CD4-positive, alpha-beta T cell treated with Interleukin-2 at 100 ng/mL for 4 hours (primary cell): ENCODE results near the gene CCDC28A.
A peak's percentile ranks its signal among the peaks of the same experiment; 100 is the strongest.
"Not testable (repeated sequence)": the region's sequence is repeated elsewhere in the genome, so short reads cannot be mapped to it uniquely, and the experiment has no call there.

ENCODE experiments used
- DNase-seq: peaks from one replicate; pipeline ENCODE4 v3.0.0-alpha.2; 2020; ENCODE audit warnings: low spot score

CCDC28A gene

DNA sequence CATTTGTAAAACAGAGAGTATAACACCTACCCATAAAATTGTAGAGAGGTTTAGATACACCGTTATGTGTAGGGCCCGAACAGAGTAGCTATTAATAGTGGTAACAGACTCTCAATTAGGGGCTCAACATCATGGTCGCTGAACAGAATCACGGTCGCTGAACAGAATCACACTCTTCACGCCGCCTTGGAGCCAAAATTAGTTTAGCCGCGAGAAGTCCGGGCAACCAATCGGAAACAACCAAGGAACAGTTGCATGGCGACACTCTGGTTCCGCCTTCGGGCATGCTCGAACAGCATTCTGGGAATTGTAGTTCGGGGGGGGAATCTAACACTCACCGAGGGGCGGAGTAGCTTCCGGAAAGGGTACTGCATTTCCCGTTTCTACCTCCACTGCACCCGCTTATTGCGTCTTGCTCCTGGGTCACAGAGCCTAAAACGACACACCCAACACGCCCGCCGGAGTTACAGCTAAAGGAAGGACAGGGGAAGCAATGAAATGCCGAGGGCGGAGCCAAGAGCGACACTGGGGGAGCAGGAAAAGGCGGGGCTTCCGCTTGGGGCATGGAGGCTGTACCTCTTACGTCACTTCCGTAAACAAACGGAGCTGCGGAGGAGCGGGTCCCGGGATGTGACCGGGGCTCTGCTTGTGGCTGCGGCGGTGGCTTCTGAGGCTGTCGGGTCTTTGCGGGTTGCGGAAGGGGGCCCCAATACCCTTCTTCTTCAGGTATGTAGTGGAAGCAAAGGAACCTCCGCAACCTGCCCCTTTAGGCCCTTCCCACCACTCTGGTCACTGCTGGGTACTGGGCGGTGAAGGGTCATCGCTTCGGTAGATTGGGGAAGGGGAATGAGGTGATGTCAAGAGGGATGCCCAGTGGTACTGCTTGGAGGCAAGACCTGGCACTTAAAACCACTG lies at the start of gene CCDC28A:
CCDC28A (plus strand) TSS at position 593 of the 915 bp plus-strand sequence. CDS start 2,352 bp downstream, outside the sequence.
- peak; percentile 91 for DNase-seq

DNA sequence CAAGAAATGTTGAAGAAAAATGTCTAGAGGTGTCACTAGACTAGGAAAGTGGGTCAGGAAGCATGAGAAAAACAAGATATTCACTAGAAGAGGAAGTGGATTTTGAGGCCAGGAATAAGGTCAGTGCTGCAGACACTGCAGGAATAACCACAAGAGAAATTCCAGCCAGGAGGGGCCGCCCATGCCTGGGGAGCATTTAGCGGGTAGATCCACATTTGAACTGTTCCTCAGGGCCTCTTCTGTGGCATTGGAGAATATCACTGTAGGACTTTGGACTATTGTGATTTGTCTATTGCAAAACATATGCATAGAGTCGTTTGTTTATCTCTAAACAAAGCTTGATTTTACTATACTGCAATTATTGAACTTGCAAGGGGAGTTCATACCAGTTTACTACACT lies 49.6 kb upstream of the CCDC28A start:
- DNase-seq = no peak

DNA sequence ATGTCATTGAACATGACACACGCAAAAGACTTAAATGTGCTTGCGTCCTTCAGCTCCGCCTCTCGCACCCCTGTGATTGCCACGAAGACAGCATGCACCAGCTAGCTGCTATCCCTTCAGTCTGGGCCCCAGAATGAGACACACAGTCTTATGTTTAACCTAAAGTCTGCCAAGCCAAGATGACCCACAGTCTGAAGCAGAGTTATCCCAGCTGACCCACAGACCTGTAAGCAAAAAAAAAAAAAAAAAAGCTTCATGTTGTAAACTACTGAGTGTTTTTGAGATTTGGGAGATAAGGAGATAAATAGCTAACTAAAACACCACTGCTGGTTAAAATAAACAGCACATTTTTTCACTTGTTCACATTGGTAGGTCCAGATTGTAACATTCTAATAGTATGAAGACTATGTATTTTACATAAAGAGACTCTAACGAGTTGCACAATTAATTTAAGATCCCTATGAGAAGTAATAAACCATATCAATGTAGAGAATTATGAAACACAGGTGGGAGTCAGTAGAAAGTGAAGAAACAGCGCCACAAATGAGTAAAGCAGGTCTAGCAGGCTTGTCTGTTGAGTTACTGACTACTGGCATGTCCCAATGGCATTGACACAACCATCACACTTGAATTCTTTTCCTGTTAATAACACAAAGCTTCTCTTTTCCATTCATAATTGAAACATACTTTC lies 47.4 kb upstream of the CCDC28A start:
- no peak for DNase-seq

GRCh38 chr6:138726757-138727097 lies 46.8 kb upstream of the CCDC28A start:
- no peak for DNase-seq

DNA sequence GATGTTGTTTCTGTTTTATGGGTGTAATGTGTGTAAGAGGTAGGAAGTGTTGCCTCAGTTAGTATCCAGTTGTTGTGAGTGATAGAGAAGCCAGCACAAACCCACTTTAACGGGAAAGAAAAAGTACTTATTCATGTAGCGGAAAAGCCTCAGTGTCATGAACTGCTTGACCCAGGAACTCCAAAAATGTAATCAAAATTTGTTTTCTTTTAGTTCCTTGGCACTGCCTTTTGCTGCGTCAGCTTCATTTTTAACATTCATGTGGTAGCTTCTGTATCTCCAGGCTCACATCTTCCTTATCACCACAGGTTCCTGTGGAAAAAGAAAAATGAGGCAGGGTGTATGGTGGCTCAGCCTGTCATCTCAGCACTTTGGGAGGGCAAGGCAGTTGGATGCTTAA lies 46.4 kb upstream of the CCDC28A start:
- DNase-seq = no peak

DNA sequence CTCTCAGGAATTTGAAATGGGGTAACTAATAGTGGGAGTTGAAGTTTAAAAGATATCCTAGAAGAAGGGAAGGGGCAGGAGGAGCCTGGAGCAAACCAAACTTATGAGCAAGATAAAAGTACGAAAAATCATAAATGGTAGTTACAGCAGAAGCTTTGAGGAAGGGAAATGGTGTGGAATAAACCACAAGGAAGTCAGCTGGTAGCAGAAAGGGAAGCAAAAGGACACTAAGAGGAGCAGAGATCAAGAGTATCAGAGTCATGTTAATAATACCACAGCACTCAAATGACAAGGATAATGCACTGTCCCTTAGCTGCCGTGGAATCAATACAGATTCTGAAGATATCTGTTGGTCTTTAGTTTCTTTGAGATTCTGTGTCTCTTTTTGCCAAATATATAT lies 44.9 kb upstream of the CCDC28A start:
- DNase-seq = no peak

DNA sequence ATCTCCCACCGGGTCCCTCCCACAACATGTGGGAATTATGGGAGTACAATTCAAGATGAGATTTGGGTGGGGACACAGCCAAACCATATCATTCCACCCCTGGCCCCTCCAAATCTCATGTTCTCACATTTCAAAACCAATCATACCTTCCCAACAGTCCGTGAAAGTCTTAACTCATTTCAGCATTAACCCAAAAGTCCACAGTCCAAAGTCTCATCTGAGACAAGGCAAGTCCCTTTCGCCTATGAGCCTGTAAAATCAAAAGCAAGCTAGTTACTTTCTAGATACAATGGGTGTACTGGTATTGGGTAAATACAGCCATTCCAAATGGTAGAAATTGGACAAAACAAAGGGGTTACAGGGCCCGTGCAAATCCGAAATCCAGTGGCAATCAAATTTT lies 43.5 kb upstream of the CCDC28A start:
- not testable (repeated sequence) for DNase-seq

DNA sequence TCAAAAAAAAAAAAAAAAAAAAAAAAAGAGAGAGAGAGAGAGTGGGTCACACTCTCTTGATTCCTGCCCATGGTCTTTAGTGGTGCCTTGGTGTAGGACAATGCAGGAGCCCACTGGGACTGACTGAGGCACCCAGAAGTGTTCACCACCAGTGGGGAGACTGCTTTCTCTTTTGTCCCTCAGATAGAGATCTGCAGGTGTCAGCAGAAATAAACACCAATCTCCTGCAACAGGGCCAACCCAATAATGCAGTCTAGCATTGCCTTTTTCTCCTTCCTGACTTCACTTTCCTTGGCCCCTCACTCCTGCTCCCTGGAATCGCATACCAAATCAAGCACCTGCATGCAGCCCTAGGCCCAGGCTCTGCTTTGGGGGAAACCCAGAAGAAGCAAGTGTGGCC lies 39.0 kb upstream of the CCDC28A start:
- no peak for DNase-seq

- no peak for DNase-seq
These were observed 36.9 kb upstream of the CCDC28A start for GRCh38 chr6:138736640-138737039.

DNA sequence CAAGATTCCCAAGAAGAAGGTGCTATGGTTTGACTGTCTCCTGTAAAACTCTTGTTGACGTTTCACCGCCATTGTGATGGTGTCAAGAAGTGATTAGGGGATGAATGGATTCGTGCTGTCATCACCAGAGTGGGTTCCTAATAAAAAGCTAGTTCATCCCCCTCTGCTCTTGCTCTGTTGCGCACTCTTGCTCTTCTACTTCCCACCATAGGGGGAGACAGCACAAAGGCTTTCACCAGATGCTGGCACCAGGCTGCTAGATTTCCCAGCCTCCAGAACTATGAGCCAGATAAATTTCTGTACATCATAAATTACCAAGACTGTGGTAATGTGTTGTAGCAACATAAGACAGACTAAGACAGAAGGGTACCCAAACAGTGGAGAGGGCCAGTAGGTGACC lies 21.6 kb upstream of the CCDC28A start:
- no peak for DNase-seq

DNA sequence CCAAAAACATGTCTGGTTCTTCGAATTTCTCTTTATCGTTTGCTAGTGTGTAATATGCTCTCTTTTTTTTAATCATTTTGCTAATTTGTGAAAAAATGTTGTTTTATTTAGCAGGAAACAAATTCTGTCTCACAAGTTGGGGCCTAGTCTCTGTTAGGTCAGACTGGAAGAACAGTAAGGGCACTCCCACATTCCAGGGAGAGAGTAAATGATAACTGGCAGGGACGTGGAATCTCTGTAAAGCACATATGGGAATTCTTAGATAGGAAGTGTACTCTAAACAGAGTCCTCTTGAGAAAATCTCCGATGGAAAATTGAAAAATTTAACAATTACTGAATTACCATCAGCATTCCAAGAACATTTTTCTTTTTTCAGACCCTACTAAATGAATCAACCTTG lies 16.4 kb upstream of the CCDC28A start:
- no peak for DNase-seq

GRCh38 chr6:138765896-138766655 lies 7.5 kb upstream of the CCDC28A start:
- peak; percentile 49 for DNase-seq

GRCh38 chr6:138769102-138769676 lies 4.4 kb upstream of the CCDC28A start:
- no peak for DNase-seq

GRCh38 chr6:138772596-138773176 lies 883 bp upstream of the CCDC28A start:
- no peak for DNase-seq

GRCh38 chr6:138774370-138774769 lies 801 bp downstream of the CCDC28A start:
- DNase-seq = no peak

- DNase-seq = no peak
These were observed 3.1 kb downstream of the CCDC28A start for GRCh38 chr6:138776659-138777058.

GRCh38 chr6:138778331-138778730 lies 4.8 kb downstream of the CCDC28A start:
- DNase-seq = no peak

DNA sequence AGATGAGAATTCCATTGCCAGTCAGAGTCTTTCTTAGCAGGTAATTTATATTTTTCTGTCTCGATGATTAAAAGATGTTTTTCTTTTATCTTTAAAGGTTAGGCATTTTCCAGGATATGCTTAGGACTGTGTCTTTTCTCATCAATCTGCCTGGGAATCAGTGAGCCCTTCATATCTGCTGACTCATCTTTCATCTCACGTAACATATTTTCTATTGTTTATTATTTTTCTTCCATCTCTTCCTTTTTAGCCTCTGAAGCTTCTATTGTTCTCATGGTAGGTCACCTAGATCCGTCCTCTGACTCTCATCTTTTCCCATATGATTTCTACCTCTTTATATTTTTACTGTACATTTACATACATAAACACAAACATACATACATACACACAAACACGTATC lies 8.7 kb downstream of the CCDC28A start:
- DNase-seq = no peak

DNA sequence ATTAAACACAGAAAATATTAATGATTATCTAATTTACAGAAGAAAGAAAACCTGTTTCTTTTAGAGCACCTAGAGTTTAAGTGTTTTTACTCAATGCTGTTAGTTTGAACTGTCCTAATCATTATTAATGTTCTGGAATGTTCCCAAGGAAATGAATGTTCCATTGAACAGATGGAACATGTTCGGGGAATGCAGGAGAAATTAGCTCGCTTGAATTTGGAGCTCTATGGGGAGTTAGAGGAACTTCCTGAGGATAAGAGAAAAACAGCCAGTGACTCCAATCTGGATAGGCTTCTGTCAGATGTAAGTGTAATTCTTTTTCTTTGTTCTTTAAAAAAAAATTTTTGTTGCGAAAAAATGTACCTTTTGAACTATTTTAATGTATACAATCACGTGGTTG lies 11.5 kb downstream of the CCDC28A start:
- no peak for DNase-seq

DNA sequence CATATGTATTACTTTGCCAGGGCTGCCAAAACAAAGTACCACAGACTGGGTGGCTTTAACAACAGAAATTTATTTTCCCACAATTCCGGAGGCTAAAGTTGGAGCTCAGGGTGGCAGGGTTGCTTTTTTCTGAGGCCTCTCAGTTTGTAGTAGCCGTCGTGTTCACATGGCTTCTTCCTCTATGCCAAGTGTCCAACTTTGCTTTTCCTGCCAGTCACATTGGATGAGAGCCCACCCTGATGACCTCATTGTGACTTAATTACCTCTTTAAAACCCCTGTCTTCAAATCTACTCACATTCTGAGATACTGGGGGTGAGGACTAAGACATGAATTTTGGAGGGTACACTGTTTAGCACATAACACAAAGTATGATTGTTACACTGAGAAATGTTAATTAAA lies 12.4 kb downstream of the CCDC28A start:
- no peak for DNase-seq

DNA sequence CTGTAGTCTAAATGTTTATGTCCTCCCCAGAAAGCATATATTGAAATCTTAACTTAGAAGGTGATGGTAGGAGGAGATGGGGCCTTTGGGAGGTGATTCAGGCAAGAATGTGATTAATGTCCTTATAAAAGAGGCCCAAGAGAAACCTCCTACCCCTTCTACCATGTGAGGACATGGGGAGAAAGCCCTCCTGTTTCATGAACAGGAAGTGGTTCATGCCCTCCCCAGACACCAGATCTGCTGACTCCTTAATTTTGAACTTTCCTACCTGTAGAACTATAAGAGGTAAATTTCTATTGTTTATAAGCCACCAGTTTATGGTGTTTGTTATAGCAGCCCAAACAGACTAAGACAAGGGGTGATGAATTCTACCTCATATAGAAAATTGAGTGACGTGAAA lies 13.6 kb downstream of the CCDC28A start:
- no peak for DNase-seq
